ENCODE results near the gene UBAP1. TPM values are rescaled to one million over a fixed set of nuclear protein-coding genes. Genes with fewer than 3 reads are reported as not detected.

The UBAP1 gene
- total RNA-seq, 3 donors from 2014 or later: 33.7 to 53.1 (median 38.2) TPM

GRCh38 chr9:34170237-34170991 lies 8.4 kb upstream of the UBAP1 start:
- Histone ChIP-seq H3K36me3 (ENCODE audit: low read depth) (no peaks in the 10 kb centered on the region), H3K4me3 (no peak overlapping the region), H3K9me3 (no peaks in the 10 kb centered on the region), H3K4me1 (ENCODE audit: low read depth) (peaks cover 4% of the 10 kb centered on the region)
- ATAC-seq (peak; percentile 70), DNase-seq (peak in 1 of 3 donors; percentile 14)
- TF ChIP-seq, protein P1, sequence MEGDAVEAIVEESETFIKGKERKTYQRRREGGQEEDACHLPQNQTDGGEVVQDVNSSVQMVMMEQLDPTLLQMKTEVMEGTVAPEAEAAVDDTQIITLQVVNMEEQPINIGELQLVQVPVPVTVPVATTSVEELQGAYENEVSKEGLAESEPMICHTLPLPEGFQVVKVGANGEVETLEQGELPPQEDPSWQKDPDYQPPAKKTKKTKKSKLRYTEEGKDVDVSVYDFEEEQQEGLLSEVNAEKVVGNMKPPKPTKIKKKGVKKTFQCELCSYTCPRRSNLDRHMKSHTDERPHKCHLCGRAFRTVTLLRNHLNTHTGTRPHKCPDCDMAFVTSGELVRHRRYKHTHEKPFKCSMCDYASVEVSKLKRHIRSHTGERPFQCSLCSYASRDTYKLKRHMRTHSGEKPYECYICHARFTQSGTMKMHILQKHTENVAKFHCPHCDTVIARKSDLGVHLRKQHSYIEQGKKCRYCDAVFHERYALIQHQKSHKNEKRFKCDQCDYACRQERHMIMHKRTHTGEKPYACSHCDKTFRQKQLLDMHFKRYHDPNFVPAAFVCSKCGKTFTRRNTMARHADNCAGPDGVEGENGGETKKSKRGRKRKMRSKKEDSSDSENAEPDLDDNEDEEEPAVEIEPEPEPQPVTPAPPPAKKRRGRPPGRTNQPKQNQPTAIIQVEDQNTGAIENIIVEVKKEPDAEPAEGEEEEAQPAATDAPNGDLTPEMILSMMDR (IDR thresholded peaks at IDR 0.05): no peak
- intact Hi-C loops (cut with DNase I, micrococcal nuclease): no loop called here

DNA sequence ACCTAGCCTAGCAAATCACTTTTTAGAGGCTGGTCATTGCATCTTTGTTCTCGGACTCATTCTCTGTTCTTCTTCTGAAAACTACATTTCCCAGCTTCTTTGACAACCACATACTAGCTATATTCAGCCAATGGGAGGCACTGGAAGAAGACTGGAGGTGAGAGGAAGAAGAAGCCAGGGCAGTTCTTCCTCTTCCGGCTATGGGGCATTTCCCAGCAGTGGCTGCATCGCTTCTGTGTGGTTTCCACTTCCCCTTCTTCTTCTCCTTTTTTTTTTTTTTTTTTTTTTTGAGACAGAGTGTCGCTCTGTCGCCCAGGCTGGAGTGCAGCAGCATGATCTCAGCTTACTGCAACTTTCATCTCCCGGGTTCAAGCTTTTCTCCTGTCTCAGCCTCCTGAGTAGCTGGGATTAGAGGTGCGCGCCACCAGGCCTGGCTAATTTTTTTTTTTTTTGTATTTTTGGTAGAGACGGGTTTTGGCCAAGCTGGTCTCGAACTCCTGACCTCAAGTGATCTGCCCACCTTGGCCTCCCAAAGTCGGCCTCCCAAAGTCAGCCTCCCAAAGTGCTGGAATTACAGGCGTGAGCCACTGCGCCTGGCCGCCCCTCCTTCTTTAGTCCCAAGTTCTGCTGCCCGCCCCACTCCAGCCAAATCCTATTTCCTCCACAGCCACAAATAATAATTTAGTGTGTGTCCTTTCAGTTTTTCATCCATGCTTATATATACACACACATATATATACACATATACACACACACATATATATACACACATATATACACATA lies 6.9 kb upstream of the UBAP1 start:
- TF ChIP-seq, protein P1 (IDR thresholded peaks at IDR 0.05): no peak
- intact Hi-C loops (cut with DNase I, micrococcal nuclease): no loop called here
- Histone ChIP-seq H3K4me1 (ENCODE audit: low read depth) (peaks cover 4% of the 10 kb centered on the region), H3K36me3 (ENCODE audit: low read depth) (no peaks in the 10 kb centered on the region), H3K9me3 (no peaks in the 10 kb centered on the region), H3K4me3 (no peak overlapping the region)
- ATAC-seq (peak; percentile 59), DNase-seq (peak in 1 of 3 donors; percentile 29)

- no peak overlapping the region for H3K4me3 ChIP-seq
- H3K4me1 ChIP-seq (ENCODE audit: low read depth): peaks cover 7% of the 10 kb centered on the region
- no peak for DNase-seq
- intact Hi-C loops (cut with DNase I, micrococcal nuclease): no loop called here
- H3K9me3 ChIP-seq: no peaks in the 10 kb centered on the region
- H3K36me3 ChIP-seq (ENCODE audit: low read depth): no peaks in the 10 kb centered on the region
- no peak for ATAC-seq
- TF ChIP-seq, protein P1 (IDR thresholded peaks at IDR 0.05): no peak
Measured at GRCh38 chr9:34176089-34176488, 2.8 kb upstream of the UBAP1 start.

- Histone ChIP-seq H3K4me1 (ENCODE audit: low read depth) (peaks cover 7% of the 10 kb centered on the region), H3K9me3 (no peaks in the 10 kb centered on the region), H3K36me3 (ENCODE audit: low read depth) (no peaks in the 10 kb centered on the region), H3K4me3 (peak overlapping the region; percentile 85)
- TF ChIP-seq, protein P1 (IDR thresholded peaks at IDR 0.05): no peak
- DNase-seq: no peak
- intact Hi-C loops (cut with DNase I, micrococcal nuclease): no loop called here
- no peak for ATAC-seq
Measured at GRCh38 chr9:34177593-34178435, 1.0 kb upstream of the UBAP1 start.
